ENCODE results near the gene CCDC116.

Gene CCDC116

DNA sequence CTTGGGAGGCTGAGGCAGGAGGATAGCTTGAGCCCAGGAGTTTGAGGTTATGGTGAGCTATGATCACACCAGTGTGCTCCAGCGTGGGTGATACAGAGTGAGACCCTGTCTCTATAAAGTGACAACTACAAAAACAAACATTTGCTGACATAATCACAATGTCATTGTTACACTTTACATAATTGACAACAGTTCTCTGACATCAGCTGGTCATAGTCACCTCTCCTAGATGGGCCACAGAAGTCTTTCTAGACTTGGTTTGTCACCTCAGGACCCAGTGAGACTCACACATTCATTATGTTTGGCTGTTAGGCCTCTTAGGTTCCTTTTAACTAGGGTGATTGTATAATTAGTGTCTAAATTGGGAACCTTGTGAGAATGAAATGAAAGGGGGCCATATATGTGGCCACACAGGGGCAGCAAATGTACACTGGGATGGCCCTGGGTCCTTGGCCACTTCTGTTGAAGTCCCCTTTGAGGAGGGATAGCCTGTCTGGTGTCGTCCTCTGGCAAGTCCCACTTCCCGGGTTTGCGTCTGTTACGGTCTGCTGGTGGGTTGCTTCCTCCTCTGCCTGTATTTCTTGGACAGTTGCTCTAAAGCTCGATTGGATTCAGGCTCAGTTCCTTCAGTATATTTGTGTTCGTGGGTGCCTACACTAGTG lies 27.4 kb downstream of the CCDC116 start:
- no peak for TF ChIP-seq CTCF (IDR thresholded peaks at IDR 0.05; ENCODE audit: low read length, missing control alignments)
- H3K4me3 ChIP-seq (replicated peaks; ENCODE audit: low read depth, low read length): no peak overlapping the region

GRCh38 chr22:21660904-21661303 lies 28.3 kb downstream of the CCDC116 start:
- H3K4me3 ChIP-seq (replicated peaks; ENCODE audit: low read depth, low read length): no peak overlapping the region
- TF ChIP-seq CTCF (IDR thresholded peaks at IDR 0.05; ENCODE audit: low read length, missing control alignments): no peak
- DNase-seq (ENCODE audit: low read depth): no peak

More for the DNA sequence above, 27.4 kb downstream of the CCDC116 start:
- DNase-seq (ENCODE audit: low read depth): no peak

- no peak for DNase-seq (ENCODE audit: low read depth)
- H3K4me3 ChIP-seq (replicated peaks; ENCODE audit: low read depth, low read length): no peak overlapping the region
- TF ChIP-seq CTCF (IDR thresholded peaks at IDR 0.05; ENCODE audit: low read length, missing control alignments): no peak
Measured at GRCh38 chr22:21661991-21662390, 29.4 kb downstream of the CCDC116 start.

GRCh38 chr22:21663738-21664137 lies 31.2 kb downstream of the CCDC116 start:
- TF ChIP-seq CTCF (IDR thresholded peaks at IDR 0.05; ENCODE audit: low read length, missing control alignments): no peak
- no peak overlapping the region for H3K4me3 ChIP-seq (replicated peaks; ENCODE audit: low read depth, low read length)
- no peak for DNase-seq (ENCODE audit: low read depth)

- H3K4me3 ChIP-seq (replicated peaks; ENCODE audit: low read depth, low read length): peak overlapping the region; percentile 94
- no peak for TF ChIP-seq CTCF (IDR thresholded peaks at IDR 0.05; ENCODE audit: low read length, missing control alignments)
- DNase-seq (ENCODE audit: low read depth): no peak
Measured at GRCh38 chr22:21665047-21665851, 32.7 kb downstream of the CCDC116 start.

DNA sequence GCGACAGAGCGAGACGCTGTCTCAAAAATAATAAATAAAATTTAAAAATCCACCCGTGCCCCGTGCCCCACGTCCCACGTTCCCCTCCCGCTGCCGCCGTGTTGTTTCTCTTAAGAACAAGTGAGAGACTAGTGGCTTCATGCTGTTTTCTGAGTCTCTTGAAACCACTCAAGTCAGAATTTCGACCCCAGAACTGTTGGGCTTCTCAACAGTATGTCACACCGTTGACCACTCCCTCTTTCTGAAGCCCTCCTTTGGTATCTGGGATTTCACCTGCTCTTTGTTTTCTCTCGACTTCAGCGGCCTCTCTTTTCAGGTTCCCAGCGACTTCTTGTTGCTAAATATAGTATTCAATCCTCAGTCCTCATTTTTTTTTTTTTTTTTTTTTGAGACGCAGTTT lies 34.2 kb downstream of the CCDC116 start:
- no peak for DNase-seq (ENCODE audit: low read depth)
- no peak for TF ChIP-seq CTCF (IDR thresholded peaks at IDR 0.05; ENCODE audit: low read length, missing control alignments)
- peak overlapping the region; percentile 94 for H3K4me3 ChIP-seq (replicated peaks; ENCODE audit: low read depth, low read length)

Data from fibroblast of pulmonary artery (primary cell).